Neural cell (in vitro differentiated cells): ENCODE data around the gene NRN1L.
A peak's percentile ranks its signal among the peaks of the same experiment; 100 is the strongest.

ENCODE experiments used
- CTCF ChIP-seq: fragments of 450-650 bp; IDR thresholded peaks from 2 replicates; pipeline ENCODE4 v1.5.1; 2014; ENCODE audit warnings: antibody characterized with exemption, mild to moderate bottlenecking, moderate library complexity; ENCODE audit not compliant: poor library complexity, severe bottlenecking
- EP300 ChIP-seq: fragments of 450-650 bp; conservative IDR thresholded peaks from 2 replicates; pipeline ENCODE4 v1.6.1; 2014; ENCODE audit warnings: antibody characterized with exemption, mild to moderate bottlenecking, moderate library complexity; ENCODE audit not compliant: poor library complexity, severe bottlenecking
- EZH2 ChIP-seq: fragments of 200-600, 300-800 bp; shearing (Covaris generic), sonication (generic); IDR thresholded peaks from 2 replicates; pipeline ENCODE4 v1.6.1; 2014; ENCODE audit warnings: antibody characterized with exemption, low read length, borderline replicate concordance, mild to moderate bottlenecking; ENCODE audit not compliant: insufficient read depth, poor library complexity, severe bottlenecking
- POLR2AphosphoS5 ChIP-seq: IDR thresholded peaks from 2 replicates; pipeline ENCODE4 v1.6.1; 2012
- REST ChIP-seq: IDR thresholded peaks from 2 replicates; pipeline ENCODE4 v1.6.1; 2012; ENCODE audit warnings: borderline replicate concordance
- SMC3 ChIP-seq: fragments of 450-650 bp; conservative IDR thresholded peaks from 2 replicates; pipeline ENCODE4 v1.6.1; 2014; ENCODE audit warnings: antibody characterized with exemption, mild to moderate bottlenecking, moderate library complexity; ENCODE audit not compliant: poor library complexity

- TF ChIP-seq CTCF (no peak), POLR2AphosphoS5 (peak; percentile 88), REST (no peak), EZH2 (no peak), SMC3 (no peak), EP300 (peak; percentile 42)
Measured at GRCh38 chr16:67846320-67847063, 38.2 kb upstream of the NRN1L start, which contains the start of gene NUTF2.
